Epidermal melanocyte (primary cell): ENCODE results near the gene HSDL2.
"Not testable (repeated sequence)": the region's sequence is repeated elsewhere in the genome, so short reads cannot be mapped to it uniquely, and the experiment has no call there.

Source experiments
- DNase-seq: peaks from one replicate; pipeline ENCODE4 v3.0.0; 2011; ENCODE audit warnings: low spot score; ENCODE audit not compliant: insufficient read length

Gene HSDL2

GRCh38 chr9:112495614-112496013 lies 115.7 kb downstream of the HSDL2 start:
- DNase-seq, result no peak

DNA sequence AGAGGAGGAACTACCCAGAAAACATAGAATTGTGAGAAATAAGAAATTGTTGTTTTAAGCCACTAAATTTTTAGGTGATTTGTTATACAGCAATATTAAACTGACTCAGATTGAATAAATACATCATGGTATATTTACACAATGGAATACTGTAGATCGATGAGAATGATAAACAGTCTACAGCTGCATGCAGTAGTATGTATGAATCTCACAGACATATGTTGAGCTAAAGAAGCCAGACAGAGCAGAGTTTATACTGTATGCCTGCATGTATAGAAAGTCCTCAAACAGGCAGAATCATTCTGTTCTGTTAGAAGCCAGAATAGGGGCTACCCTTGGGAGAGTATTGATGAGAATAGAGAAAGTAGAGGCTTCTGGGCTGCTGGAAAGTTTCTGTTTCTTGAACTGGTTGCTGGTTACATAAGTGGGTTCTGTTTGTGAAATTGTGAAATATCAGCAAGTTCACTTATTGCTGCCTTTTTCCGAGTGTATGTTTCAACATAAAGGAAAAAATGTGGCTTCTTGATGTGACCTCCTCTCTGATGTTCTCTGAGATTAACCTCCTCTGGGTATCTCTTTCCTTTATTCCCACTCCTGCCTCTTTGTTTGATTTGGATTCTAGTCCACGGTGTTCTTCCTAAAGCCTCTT lies 116.3 kb downstream of the HSDL2 start:
- DNase-seq, result no peak

DNA sequence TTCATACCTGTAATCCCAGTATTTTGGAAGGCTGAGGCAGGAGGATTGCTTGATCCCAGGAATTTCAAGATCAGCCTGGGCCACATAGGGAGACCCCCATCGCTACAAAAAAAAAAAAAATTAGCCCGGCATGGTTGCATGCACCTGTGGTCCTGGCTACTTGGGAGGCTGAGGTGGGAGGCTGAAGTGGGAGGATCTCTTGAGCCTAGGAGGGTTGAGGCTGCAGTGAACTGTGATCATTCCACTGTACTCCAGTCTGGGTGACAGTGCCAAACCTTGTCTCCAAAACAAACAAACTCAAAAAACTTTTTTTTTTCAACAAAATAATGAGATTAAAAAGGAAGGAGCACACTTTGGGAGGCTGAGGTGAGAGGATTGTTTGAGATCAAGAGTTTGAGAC lies 120.9 kb downstream of the HSDL2 start:
- DNase-seq, result no peak

DNA sequence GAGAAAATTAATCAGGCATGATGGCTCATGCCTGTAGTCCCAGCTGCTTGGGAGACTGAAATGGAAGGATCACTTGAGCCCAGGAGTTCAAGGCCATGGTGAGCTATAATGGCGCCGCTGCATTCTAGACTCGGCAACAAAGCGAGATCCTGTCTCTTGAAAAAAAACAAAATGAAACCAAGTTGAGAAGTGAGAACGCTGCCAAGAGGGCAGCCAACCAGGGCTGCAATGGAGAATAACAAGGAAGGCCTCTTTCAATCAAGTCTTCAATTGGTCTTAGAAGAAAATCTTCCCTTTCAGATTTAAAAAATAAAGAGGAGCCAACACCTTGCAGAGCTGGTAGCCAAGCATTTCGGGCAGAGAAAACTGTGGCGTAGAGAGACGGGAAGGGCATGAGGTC lies 121.4 kb downstream of the HSDL2 start:
- DNase-seq, result no peak

GRCh38 chr9:112502175-112502946 lies 122.5 kb downstream of the HSDL2 start:
- no peak for DNase-seq

DNA sequence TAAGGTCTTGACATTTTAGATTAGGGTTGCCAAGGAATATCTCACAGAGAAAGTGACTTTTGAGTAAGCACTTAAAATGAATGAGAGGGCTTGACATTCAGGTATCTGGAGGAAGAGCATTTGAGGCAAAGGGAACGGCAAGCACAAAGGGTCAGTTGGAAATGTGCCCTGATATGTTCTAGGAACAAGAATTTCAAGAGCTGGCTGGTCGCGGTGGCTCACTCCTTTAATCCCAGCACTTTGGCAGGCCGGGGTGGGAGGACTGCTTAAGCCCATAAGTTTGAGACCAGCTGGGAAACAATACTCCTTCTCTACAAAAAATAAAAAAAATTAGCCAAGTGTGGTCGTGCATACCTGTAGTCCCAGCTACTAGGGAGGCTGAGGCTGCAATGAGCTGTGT lies 123.3 kb downstream of the HSDL2 start:
- no peak for DNase-seq

GRCh38 chr9:112505086-112505485 lies 125.2 kb downstream of the HSDL2 start:
- DNase-seq, result no peak

GRCh38 chr9:112505607-112506006 lies 125.7 kb downstream of the HSDL2 start:
- no peak for DNase-seq

DNA sequence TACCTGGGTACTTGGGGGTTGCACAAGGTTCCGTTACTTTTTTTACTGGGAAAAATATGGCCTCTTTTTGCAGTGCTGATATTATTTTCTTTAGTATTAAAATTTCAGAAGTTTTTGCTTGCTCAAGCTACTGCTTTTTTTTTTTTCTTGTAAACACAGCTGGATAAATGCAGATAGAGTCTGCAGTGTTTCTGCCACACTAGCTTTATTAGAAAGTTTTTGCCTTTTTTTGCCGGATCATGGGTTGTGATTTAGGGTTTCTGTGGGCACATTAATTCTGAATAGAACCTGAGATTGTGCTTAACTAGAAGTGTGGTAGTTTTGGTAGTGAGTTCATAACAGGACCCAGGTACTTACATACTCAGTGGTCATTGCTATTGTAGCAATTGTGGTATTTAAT lies 126.7 kb downstream of the HSDL2 start:
- DNase-seq, result no peak

DNA sequence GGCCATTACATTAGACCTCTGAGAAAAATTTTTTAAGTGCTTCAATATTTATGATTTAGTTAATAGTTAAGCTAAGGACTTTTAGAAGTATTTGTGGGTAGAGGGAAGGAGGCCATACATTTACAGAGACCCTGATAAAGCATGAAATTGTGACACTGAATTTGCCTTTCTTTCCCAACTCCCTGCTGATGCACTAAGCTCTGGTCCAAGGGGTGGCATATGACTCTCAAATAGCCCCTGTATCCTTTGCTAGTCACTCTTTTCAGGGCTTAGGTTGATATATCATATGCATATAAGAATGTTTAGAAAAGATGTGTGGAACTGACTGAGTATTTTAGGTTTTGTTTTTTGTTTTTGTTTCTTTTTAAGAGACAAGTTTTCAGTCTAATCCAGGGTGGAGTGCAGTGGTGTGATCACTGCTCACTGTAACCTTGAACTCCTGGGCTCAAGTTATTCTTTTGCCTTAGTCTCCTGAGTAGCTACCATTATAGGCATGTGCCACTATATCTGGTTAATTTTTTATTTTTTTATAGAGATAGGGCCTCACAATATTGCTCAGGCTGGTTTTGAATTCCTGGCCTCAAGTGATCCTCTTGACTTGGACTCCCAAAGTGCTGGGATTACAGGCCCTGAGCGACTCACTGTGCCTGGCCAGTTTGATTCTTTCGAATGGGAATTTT lies 127.2 kb downstream of the HSDL2 start:
- no peak for DNase-seq

DNA sequence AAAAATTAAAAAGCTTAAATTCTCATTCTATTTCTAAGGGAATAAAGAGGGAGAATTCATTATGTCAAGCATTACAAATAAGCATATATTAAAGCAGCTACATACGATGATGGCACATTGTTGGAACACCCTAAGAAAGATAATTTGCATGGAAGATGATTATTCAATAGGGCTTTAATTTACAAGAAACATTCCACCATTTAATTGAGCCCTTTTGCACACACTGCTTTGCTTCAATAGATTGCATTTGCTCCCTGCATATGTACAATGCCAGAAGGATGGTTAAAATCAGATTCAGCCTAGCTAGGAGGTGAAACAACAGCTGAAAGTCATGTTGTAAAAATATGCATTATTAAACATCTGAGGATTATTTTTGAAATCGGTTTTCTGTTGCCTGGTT lies 128.5 kb downstream of the HSDL2 start:
- DNase-seq, result no peak

DNA sequence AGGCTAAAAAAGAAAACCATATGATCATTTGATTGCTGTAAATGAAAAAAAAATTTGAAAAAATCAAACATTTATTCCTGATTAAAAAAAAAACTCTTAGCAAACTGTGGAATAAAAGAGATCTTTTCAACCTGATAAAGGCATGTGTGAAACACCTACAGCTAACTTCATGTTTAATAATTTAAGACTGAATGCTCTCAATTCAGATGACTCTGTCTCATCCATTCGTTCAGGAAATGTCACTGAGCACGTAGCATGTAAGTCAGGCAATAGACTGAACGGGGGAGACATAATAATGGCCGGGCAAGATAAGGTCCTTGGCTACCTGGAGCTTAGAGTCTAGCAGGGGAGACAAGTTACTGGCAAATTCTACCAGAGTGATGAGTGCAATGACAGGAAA lies 132.5 kb downstream of the HSDL2 start:
- DNase-seq, result not testable (repeated sequence)

- DNase-seq, result no peak
These were observed 136.9 kb downstream of the HSDL2 start for GRCh38 chr9:112516769-112517168.

DNA sequence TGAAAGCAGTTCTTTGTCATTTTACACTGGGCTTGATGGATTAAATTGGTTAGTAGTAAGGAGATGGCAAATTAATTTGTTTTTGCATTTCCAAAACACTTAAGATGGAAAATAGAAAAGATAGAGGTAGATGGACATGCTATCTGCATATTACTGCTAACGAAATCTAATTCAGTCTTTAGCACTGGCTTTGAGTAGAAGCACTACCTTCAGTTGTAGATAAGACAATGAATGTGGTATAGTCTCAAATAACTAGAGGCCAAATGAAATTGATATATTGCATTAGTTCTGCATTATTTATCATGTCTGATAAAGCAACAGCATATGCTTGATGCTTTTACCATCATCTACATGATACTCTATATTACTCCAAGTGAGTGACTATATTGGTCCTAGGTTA lies 140.2 kb downstream of the HSDL2 start:
- DNase-seq, result no peak

DNA sequence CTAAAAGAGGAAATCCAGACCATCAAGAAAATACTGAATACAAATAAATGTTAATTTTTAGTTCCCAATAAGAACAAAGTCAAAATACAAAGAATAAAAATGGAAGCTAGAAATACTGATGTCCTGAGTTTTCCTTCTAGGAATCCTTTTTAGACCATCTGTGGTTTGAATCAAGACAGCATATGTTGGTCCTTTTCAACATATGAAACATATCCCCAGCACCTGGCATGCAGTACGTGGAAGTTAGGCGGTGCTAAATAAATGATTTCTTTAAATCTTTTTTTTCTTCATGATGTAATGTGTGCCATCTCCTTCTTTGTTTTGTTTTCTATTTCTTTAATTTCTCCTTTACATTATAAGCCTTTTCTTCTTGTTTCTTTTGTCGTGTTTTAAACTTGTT lies 140.7 kb downstream of the HSDL2 start:
- DNase-seq, result no peak
